SU-DHL-6 (cell line): ENCODE results near the gene SPDYA.

Experiments used
- H2AFZ ChIP-seq: fragments of 200-600 bp; sonication (generic); 2 replicates; pipeline ENCODE4 v1.6.1; 2014; ENCODE audit warnings: low read depth, mild to moderate bottlenecking, moderate library complexity, mixed read lengths, antibody characterized with exemption, low read length; ENCODE audit not compliant: severe bottlenecking
- H3F3A ChIP-seq: fragments of 200-600 bp; shearing (Covaris generic); 2 replicates; pipeline ENCODE4 v1.6.0; 2016; ENCODE audit warnings: antibody characterized with exemption, mild to moderate bottlenecking; ENCODE audit not compliant: insufficient read depth
- H3K27ac ChIP-seq: fragments of 200-600 bp; sonication (generic); 2 replicates; pipeline ENCODE4 v1.5.1; 2016; ENCODE audit warnings: low read depth, mild to moderate bottlenecking, low read length, moderate library complexity, mixed read lengths
- H3K27me3 ChIP-seq: fragments of 200-600 bp; sonication (generic), shearing (Covaris generic); 2 replicates; pipeline ENCODE4 v1.6.0; 2014; ENCODE audit warnings: mild to moderate bottlenecking, low read length
- H3K36me3 ChIP-seq: fragments of 200-600 bp; sonication (generic); 2 replicates; pipeline ENCODE4 v1.6.1; 2014; ENCODE audit warnings: mild to moderate bottlenecking, low read length, mixed read lengths
- H3K4me2 ChIP-seq: fragments of 300-600, 200-600 bp; shearing (Covaris generic), sonication (generic); 2 replicates; pipeline ENCODE4 v1.6.0; 2014; ENCODE audit warnings: low read length, low read depth, mild to moderate bottlenecking; ENCODE audit not compliant: poor library complexity, severe bottlenecking
- H3K4me3 ChIP-seq: fragments of 200-600 bp; sonication (generic); 2 replicates; pipeline ENCODE4 v1.5.1; 2014; ENCODE audit warnings: antibody characterized with exemption, low read length, mild to moderate bottlenecking, mixed read lengths; ENCODE audit not compliant: insufficient read depth, poor library complexity, severe bottlenecking
- H3K79me2 ChIP-seq: fragments of 200-600 bp; sonication (generic); 2 replicates; pipeline ENCODE4 v1.6.1; 2014; ENCODE audit warnings: mild to moderate bottlenecking, low read length, moderate library complexity; ENCODE audit not compliant: insufficient read depth
- H3K9ac ChIP-seq: fragments of 200-600 bp; sonication (generic); 2 replicates; pipeline ENCODE4 v1.7.0; 2014; ENCODE audit warnings: mild to moderate bottlenecking, low read length
- H3K9me2 ChIP-seq: fragments of 200-600 bp; sonication (generic); replicated peaks from 2 replicates; pipeline ENCODE4 v1.6.1; 2014; ENCODE audit warnings: low read length; ENCODE audit not compliant: insufficient read depth
- H3K9me3 ChIP-seq: fragments of 200-600 bp; sonication (generic); 2 replicates; pipeline ENCODE4 v1.6.1; 2014; ENCODE audit warnings: low read length, mixed read lengths; ENCODE audit not compliant: insufficient read depth
- H4K20me1 ChIP-seq: fragments of 200-600 bp; sonication (generic); 2 replicates; pipeline ENCODE4 v1.6.1; 2014; ENCODE audit warnings: low read depth, mild to moderate bottlenecking, antibody characterized with exemption, low read length, moderate library complexity, mixed read lengths
- CTCF ChIP-seq: fragments of 200-600 bp; sonication (generic); IDR thresholded peaks from one replicate; pipeline ENCODE4 v1.5.1; 2017; ENCODE audit warnings: antibody characterized with exemption, mild to moderate bottlenecking, low read length, moderate library complexity; ENCODE audit not compliant: insufficient read depth, poor library complexity, severe bottlenecking
- EZH2phosphoT487 ChIP-seq: fragments of 200-600 bp; sonication (generic), shearing (Covaris generic); conservative IDR thresholded peaks from 2 replicates; pipeline ENCODE4 v1.6.1; 2018; ENCODE audit warnings: mild to moderate bottlenecking, antibody characterized with exemption, low read length, moderate library complexity, mixed read lengths

Gene SPDYA

GRCh38 chr2:28838971-28839370, 28.3 kb downstream of the SPDYA start:
- H3F3A ChIP-seq: no peaks in the 10 kb centered on the region
- no peak overlapping the region for H2AFZ ChIP-seq
- H3K27me3 ChIP-seq: no peaks in the 10 kb centered on the region
- no peaks in the 10 kb centered on the region for H3K36me3 ChIP-seq
- H3K4me3 ChIP-seq: no peak overlapping the region
- H3K4me2 ChIP-seq: no peak overlapping the region
- TF ChIP-seq EZH2phosphoT487 (no peak), CTCF (no peak)
- no peaks in the 10 kb centered on the region for H4K20me1 ChIP-seq
- no peaks in the 10 kb centered on the region for H3K9me2 ChIP-seq
- no peaks in the 10 kb centered on the region for H3K9me3 ChIP-seq
- no peak overlapping the region for H3K9ac ChIP-seq
- H3K79me2 ChIP-seq: no peaks in the 10 kb centered on the region
- no peak overlapping the region for H3K27ac ChIP-seq

DNA sequence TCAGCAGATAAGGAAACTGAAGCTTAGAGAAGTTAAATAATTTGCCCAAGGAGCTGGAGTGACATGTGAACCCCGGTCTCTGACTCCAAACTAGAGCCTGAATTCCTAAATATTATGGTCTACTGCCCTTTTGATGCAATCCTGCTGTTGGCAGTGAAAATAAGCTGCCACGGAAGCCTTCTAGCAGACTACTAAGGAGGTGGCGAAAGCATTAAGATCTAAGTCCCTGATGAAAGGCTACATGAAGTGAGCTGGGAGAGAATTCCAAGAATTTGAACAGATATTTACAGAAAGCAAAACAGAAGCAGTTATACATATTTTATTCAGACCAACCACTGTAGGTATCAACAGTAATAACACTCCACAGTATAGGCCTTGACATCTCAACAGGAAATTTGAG, 31.4 kb downstream of the SPDYA start:
- H3K9ac ChIP-seq: no peak overlapping the region
- H3K79me2 ChIP-seq: no peaks in the 10 kb centered on the region
- TF ChIP-seq EZH2phosphoT487: no peak
- no peak for TF ChIP-seq CTCF

DNA sequence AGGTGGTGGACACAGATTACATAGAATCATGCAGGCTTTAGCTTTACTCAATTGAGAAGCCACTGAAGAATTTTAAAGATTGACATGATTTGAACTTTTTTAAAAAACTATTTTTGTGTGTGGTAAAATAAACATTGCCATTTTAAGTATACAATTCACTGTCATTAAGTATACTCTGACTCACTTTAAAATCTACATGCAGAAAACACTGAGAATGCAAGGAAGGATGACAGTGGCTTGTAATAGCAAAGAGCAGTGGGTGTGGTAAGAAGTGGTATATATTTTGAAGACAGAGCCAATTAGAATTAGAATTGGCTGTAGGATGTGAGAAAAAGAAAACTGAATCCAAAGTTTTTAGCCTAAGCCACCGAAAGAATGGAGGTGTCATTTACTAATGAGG, 44.6 kb downstream of the SPDYA start:
- Histone ChIP-seq H3K9me3 (no peaks in the 10 kb centered on the region), H3K36me3 (peaks cover 7% of the 10 kb centered on the region; the same call in 1 of the 2 replicates), H3K79me2 (no peaks in the 10 kb centered on the region; the same call in 1 of the 2 replicates), H3K9me2 (no peaks in the 10 kb centered on the region), H2AFZ (no peak overlapping the region), H4K20me1 (no peaks in the 10 kb centered on the region; the same call in 1 of the 2 replicates), H3K9ac (no peak overlapping the region), H3K4me3 (no peak overlapping the region), H3K27ac (no peak overlapping the region), H3F3A (peaks cover 12% of the 10 kb centered on the region; the same call in 1 of the 2 replicates), H3K4me2 (no peak overlapping the region), H3K27me3 (no peaks in the 10 kb centered on the region)
- TF ChIP-seq EZH2phosphoT487 (no peak), CTCF (no peak)

More for the DNA sequence above, 31.4 kb downstream of the SPDYA start:
- no peak overlapping the region for H3K27ac ChIP-seq
- no peaks in the 10 kb centered on the region for H3K36me3 ChIP-seq
- no peaks in the 10 kb centered on the region for H4K20me1 ChIP-seq
- H3F3A ChIP-seq: no peaks in the 10 kb centered on the region
- no peak overlapping the region for H3K4me3 ChIP-seq
- H2AFZ ChIP-seq: no peak overlapping the region
- no peaks in the 10 kb centered on the region for H3K9me3 ChIP-seq
- no peaks in the 10 kb centered on the region for H3K27me3 ChIP-seq
- no peaks in the 10 kb centered on the region for H3K9me2 ChIP-seq
- no peak overlapping the region for H3K4me2 ChIP-seq
